ENCODE measurements around the gene ZP4. TPM values are rescaled to one million over a fixed set of nuclear protein-coding genes. Genes with fewer than 3 reads are reported as not detected.

ZP4 gene
- total and polyA plus RNA-seq, 2 donors: 0.24 to 0.34 TPM

DNA sequence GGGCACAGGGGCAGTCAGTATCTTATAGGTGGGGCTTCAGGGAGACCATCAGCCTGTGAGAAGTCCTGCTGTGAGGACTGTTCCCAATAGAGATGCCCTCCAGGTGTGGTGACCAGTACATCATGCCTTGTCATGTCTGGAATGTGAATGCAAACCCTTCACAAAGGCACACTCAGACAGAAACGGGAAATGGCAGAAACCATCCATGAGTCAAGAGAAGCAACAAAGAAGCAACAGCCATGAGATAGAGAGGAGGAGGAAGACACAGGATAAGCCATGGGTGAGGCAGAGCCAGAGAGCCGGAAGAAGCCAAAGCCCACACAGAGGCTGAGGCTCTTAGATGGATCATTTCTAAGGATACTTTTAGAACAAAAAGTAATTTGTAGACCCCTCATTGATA, 20.1 kb upstream of the ZP4 start:
- H3K27me3 ChIP-seq (ENCODE audit: control insufficient read depth in 2 of 2, insufficient read depth in 1 of 2, low read length in 1 of 2): no peaks in the 10 kb centered on the region
- DNase-seq (ENCODE audit: low read depth in 6 of 9, low spot score in 9 of 9): no peak
- H3K4me1 ChIP-seq (ENCODE audit: control insufficient read depth in 2 of 2, insufficient read depth in 2 of 2, low read length in 2 of 2): no peaks in the 10 kb centered on the region
- no peaks in the 10 kb centered on the region for H3K36me3 ChIP-seq (ENCODE audit: control insufficient read depth in 2 of 2, insufficient read depth in 2 of 2, low read length in 1 of 2)
- no peak overlapping the region for H3K27ac ChIP-seq (ENCODE audit: low read depth in 1 of 2, low read length in 1 of 2)
- WGBS: 96% methylated on average over 2 of the region's 2 CpGs
- H3K9me3 ChIP-seq (ENCODE audit: control insufficient read depth in 2 of 2, insufficient read depth in 1 of 2, low read length in 1 of 2): no peaks in the 10 kb centered on the region
- no peak overlapping the region for H3K4me3 ChIP-seq (ENCODE audit: low read length in 2 of 2)

- Histone ChIP-seq H3K27me3 (ENCODE audit: control insufficient read depth in 2 of 2, insufficient read depth in 1 of 2, low read length in 1 of 2) (no peaks in the 10 kb centered on the region), H3K4me1 (ENCODE audit: control insufficient read depth in 2 of 2, insufficient read depth in 2 of 2, low read length in 2 of 2) (no peaks in the 10 kb centered on the region), H3K9me3 (ENCODE audit: control insufficient read depth in 2 of 2, insufficient read depth in 1 of 2, low read length in 1 of 2) (no peaks in the 10 kb centered on the region), H3K36me3 (ENCODE audit: control insufficient read depth in 2 of 2, insufficient read depth in 2 of 2, low read length in 1 of 2) (no peaks in the 10 kb centered on the region), H3K4me3 (ENCODE audit: low read length in 2 of 2) (no peak overlapping the region), H3K27ac (ENCODE audit: low read depth in 1 of 2, low read length in 1 of 2) (no peak overlapping the region)
- 92% methylated on average over 2 of the region's 2 CpGs for WGBS
- no peak for DNase-seq (ENCODE audit: low read depth in 6 of 9, low spot score in 9 of 9)
Observed at GRCh38 chr1:237903961-237904360, 13.2 kb upstream of the ZP4 start.

- H3K27me3 ChIP-seq (ENCODE audit: control insufficient read depth in 2 of 2, insufficient read depth in 1 of 2, low read length in 1 of 2): no peaks in the 10 kb centered on the region
Observed at GRCh38 chr1:237902960-237903743, 12.4 kb upstream of the ZP4 start.

DNA sequence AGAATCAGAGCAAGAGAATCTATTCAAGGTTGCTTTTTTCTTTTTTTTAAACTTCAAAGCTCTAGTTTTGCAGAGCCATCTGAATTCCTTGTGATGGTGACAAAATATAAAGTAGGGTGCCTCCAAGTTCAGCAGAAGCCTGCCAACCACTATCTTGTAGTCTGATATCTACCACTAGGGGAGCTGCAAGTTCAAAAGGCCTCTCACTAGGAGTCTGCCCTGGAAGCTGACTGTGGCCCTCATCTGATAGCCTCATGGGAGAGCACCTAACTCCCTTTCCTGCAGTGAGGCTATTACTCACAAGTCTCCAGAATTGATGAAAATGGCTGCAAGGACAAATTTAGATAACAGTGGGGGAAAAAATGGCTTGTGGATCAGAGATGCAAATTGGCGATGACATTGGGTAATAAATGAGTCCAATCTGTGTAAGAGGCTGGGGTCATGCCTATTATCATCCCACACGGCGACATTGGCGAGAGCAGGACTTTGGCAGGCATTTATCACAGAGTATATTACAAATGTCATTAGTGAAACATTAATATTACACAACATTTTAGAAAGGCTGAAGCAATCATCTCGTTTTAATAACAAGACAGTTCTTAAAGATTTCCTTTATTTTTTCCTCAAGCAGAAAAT, 10.7 kb upstream of the ZP4 start:
- WGBS: 92% methylated on average over 5 of the region's 5 CpGs
- Histone ChIP-seq H3K9me3 (ENCODE audit: control insufficient read depth in 2 of 2, insufficient read depth in 1 of 2, low read length in 1 of 2) (no peaks in the 10 kb centered on the region), H3K27ac (ENCODE audit: low read depth in 1 of 2, low read length in 1 of 2) (no peak overlapping the region), H3K36me3 (ENCODE audit: control insufficient read depth in 2 of 2, insufficient read depth in 2 of 2, low read length in 1 of 2) (no peaks in the 10 kb centered on the region), H3K4me3 (ENCODE audit: low read length in 2 of 2) (no peak overlapping the region), H3K27me3 (ENCODE audit: control insufficient read depth in 2 of 2, insufficient read depth in 1 of 2, low read length in 1 of 2) (no peaks in the 10 kb centered on the region), H3K4me1 (ENCODE audit: control insufficient read depth in 2 of 2, insufficient read depth in 2 of 2, low read length in 2 of 2) (no peaks in the 10 kb centered on the region)
- peak in 1 of 9 donors; percentile 5 for DNase-seq (ENCODE audit: low read depth in 6 of 9, low spot score in 9 of 9)

More at GRCh38 chr1:237902960-237903743, 12.4 kb upstream of the ZP4 start:
- DNase-seq (ENCODE audit: low read depth in 6 of 9, low spot score in 9 of 9): no peak
- no peaks in the 10 kb centered on the region for H3K36me3 ChIP-seq (ENCODE audit: control insufficient read depth in 2 of 2, insufficient read depth in 2 of 2, low read length in 1 of 2)
- no peak overlapping the region for H3K27ac ChIP-seq (ENCODE audit: low read depth in 1 of 2, low read length in 1 of 2)
- 93% methylated on average over 4 of the region's 4 CpGs for WGBS
- H3K9me3 ChIP-seq (ENCODE audit: control insufficient read depth in 2 of 2, insufficient read depth in 1 of 2, low read length in 1 of 2): no peaks in the 10 kb centered on the region
- H3K4me1 ChIP-seq (ENCODE audit: control insufficient read depth in 2 of 2, insufficient read depth in 2 of 2, low read length in 2 of 2): no peaks in the 10 kb centered on the region
- H3K4me3 ChIP-seq (ENCODE audit: low read length in 2 of 2): no peak overlapping the region

DNA sequence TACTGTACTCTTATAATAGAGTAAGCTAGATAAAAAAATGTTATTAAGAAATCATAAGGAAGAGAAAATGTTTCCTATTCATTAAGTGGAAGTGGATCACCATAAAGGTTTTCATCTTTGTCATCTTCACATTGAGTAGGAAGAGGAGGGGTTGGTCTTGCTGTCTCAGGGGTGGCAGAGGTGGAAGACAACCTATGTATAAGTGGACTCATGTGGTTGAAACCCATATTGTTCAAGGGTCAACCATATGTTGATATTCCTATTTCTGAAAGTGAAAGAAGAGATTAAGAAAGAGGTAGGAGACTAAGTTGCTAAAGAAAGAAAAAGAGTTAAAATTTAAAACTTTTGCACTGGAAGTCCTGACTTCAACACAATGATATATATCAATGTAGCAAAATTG, 4.9 kb upstream of the ZP4 start:
- H3K36me3 ChIP-seq (ENCODE audit: control insufficient read depth in 2 of 2, insufficient read depth in 2 of 2, low read length in 1 of 2): no peaks in the 10 kb centered on the region
- H3K27ac ChIP-seq (ENCODE audit: low read depth in 1 of 2, low read length in 1 of 2): no peak overlapping the region
- H3K27me3 ChIP-seq (ENCODE audit: control insufficient read depth in 2 of 2, insufficient read depth in 1 of 2, low read length in 1 of 2): no peaks in the 10 kb centered on the region
- no peak for DNase-seq (ENCODE audit: low read depth in 6 of 9, low spot score in 9 of 9)
- H3K4me1 ChIP-seq (ENCODE audit: control insufficient read depth in 2 of 2, insufficient read depth in 2 of 2, low read length in 2 of 2): no peaks in the 10 kb centered on the region
- no peaks in the 10 kb centered on the region for H3K9me3 ChIP-seq (ENCODE audit: control insufficient read depth in 2 of 2, insufficient read depth in 1 of 2, low read length in 1 of 2)
- no peak overlapping the region for H3K4me3 ChIP-seq (ENCODE audit: low read length in 2 of 2)

DNA sequence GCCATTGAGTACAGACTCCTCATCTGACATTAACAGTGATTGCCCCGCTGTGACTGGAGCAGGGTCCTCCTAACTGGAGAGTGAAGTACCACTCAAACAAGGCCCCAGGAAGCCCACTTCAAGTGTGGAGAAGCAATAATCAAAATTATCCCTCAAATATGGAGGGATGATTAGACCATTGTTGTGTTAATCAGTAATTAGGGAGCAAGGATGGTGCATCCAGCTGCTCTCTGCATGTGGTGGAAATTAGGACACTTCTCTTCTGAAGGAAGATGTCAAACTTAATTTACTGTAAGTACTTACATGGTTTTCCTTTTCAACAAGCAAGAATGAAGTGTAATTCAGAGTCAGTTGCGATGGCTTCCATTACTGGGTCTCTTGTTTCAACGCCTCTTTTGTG, 3.4 kb upstream of the ZP4 start:
- WGBS: 98% methylated on average over 3 of the region's 3 CpGs
- Histone ChIP-seq H3K4me1 (ENCODE audit: control insufficient read depth in 2 of 2, insufficient read depth in 2 of 2, low read length in 2 of 2) (no peaks in the 10 kb centered on the region), H3K27ac (ENCODE audit: low read depth in 1 of 2, low read length in 1 of 2) (no peak overlapping the region), H3K9me3 (ENCODE audit: control insufficient read depth in 2 of 2, insufficient read depth in 1 of 2, low read length in 1 of 2) (no peaks in the 10 kb centered on the region), H3K27me3 (ENCODE audit: control insufficient read depth in 2 of 2, insufficient read depth in 1 of 2, low read length in 1 of 2) (no peaks in the 10 kb centered on the region), H3K4me3 (ENCODE audit: low read length in 2 of 2) (no peak overlapping the region), H3K36me3 (ENCODE audit: control insufficient read depth in 2 of 2, insufficient read depth in 2 of 2, low read length in 1 of 2) (no peaks in the 10 kb centered on the region)
- no peak for DNase-seq (ENCODE audit: low read depth in 6 of 9, low spot score in 9 of 9)

DNA sequence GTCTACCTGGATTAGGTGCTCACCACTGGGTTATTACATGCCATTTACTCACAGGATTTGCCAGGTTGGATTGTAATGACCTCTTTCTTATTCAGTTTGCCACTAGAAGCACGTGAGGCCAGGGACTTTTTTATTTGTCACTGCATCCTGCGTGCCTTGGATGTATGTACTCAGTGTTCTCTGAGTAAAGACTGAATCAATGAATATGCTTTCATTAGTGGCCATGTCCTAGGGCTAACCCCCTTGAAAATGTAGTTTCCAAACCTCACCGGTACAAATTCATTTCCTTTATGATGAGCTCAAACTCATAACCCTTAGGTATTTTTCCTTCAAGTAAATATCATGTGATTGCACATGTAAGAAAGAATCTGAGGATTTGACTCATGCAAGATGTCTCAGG, 1.3 kb upstream of the ZP4 start:
- WGBS: 89% methylated on average over 3 of the region's 3 CpGs
- no peak for DNase-seq (ENCODE audit: low read depth in 6 of 9, low spot score in 9 of 9)

DNA sequence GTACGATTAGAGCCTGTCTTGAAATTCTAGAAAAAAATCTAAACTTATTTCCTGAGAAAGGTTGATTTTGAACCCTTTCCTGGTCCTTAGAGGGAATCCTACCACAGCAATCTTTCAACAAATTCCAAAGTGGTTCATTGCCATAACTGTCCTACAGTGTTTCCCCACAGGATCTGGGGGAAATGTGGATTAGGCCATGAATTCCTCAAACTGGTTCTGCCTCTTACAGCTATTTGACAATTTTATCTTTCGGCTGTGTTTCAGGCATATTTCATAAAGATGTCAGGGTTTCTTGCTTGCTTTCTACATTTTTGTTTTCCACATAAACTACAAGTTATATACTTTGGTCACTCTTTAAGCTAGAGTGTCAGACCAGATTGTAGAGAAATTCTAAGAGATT, 544 bp upstream of the ZP4 start:
- Histone ChIP-seq H3K36me3 (ENCODE audit: control insufficient read depth in 2 of 2, insufficient read depth in 2 of 2, low read length in 1 of 2) (no peaks in the 10 kb centered on the region), H3K4me1 (ENCODE audit: control insufficient read depth in 2 of 2, insufficient read depth in 2 of 2, low read length in 2 of 2) (no peaks in the 10 kb centered on the region), H3K4me3 (ENCODE audit: low read length in 2 of 2) (no peak overlapping the region), H3K27me3 (ENCODE audit: control insufficient read depth in 2 of 2, insufficient read depth in 1 of 2, low read length in 1 of 2) (no peaks in the 10 kb centered on the region), H3K9me3 (ENCODE audit: control insufficient read depth in 2 of 2, insufficient read depth in 1 of 2, low read length in 1 of 2) (no peaks in the 10 kb centered on the region), H3K27ac (ENCODE audit: low read depth in 1 of 2, low read length in 1 of 2) (no peak overlapping the region)
- DNase-seq (ENCODE audit: low read depth in 6 of 9, low spot score in 9 of 9): no peak
- WGBS: 92% methylated on average over 2 of the region's 2 CpGs

More for the DNA sequence above, 1.3 kb upstream of the ZP4 start:
- Histone ChIP-seq H3K27ac (ENCODE audit: low read depth in 1 of 2, low read length in 1 of 2) (no peak overlapping the region), H3K9me3 (ENCODE audit: control insufficient read depth in 2 of 2, insufficient read depth in 1 of 2, low read length in 1 of 2) (no peaks in the 10 kb centered on the region), H3K27me3 (ENCODE audit: control insufficient read depth in 2 of 2, insufficient read depth in 1 of 2, low read length in 1 of 2) (no peaks in the 10 kb centered on the region), H3K36me3 (ENCODE audit: control insufficient read depth in 2 of 2, insufficient read depth in 2 of 2, low read length in 1 of 2) (no peaks in the 10 kb centered on the region), H3K4me3 (ENCODE audit: low read length in 2 of 2) (no peak overlapping the region), H3K4me1 (ENCODE audit: control insufficient read depth in 2 of 2, insufficient read depth in 2 of 2, low read length in 2 of 2) (no peaks in the 10 kb centered on the region)

DNA sequence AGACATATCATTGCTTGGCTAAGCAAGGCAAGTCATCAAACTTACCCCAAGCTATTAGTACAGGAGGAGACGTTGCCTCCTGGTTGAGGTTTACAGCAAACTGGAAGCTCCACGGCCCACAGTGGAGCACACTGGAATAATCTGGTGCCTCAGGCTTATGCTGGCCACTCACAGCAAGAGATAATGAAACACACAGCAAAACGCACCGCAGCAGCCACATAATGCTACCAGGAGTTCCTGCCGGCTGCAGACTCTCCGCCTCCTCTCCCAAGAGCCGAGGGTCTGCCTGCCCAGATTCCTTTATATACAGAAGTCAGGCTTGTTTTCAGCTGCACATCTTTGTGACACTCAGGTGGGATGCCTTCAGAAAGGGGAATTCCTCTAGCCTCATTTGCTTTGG, 306 bp downstream of the ZP4 start:
- Histone ChIP-seq H3K4me3 (ENCODE audit: low read length in 2 of 2) (no peak overlapping the region), H3K27ac (ENCODE audit: low read depth in 1 of 2, low read length in 1 of 2) (no peak overlapping the region), H3K9me3 (ENCODE audit: control insufficient read depth in 2 of 2, insufficient read depth in 1 of 2, low read length in 1 of 2) (no peaks in the 10 kb centered on the region), H3K27me3 (ENCODE audit: control insufficient read depth in 2 of 2, insufficient read depth in 1 of 2, low read length in 1 of 2) (no peaks in the 10 kb centered on the region), H3K4me1 (ENCODE audit: control insufficient read depth in 2 of 2, insufficient read depth in 2 of 2, low read length in 2 of 2) (no peaks in the 10 kb centered on the region), H3K36me3 (ENCODE audit: control insufficient read depth in 2 of 2, insufficient read depth in 2 of 2, low read length in 1 of 2) (no peaks in the 10 kb centered on the region)
- 92% methylated on average over 7 of the region's 7 CpGs for WGBS
- no peak for DNase-seq (ENCODE audit: low read depth in 6 of 9, low spot score in 9 of 9)
